NB4 (cell line): ENCODE data around the gene NELL1.

Source experiments
- POLR2A ChIP-seq: IDR thresholded peaks from 2 replicates; pipeline ENCODE4 v1.6.1; 2011; ENCODE audit warnings: mild to moderate bottlenecking; ENCODE audit not compliant: insufficient read length; ENCODE audit errors: extremely low read depth
- TF ChIP-seq, protein P1 (sequence below): IDR thresholded peaks from one replicate; pipeline ENCODE4 v1.5.1; 2012; ENCODE audit warnings: low read depth, low read length

DNA sequence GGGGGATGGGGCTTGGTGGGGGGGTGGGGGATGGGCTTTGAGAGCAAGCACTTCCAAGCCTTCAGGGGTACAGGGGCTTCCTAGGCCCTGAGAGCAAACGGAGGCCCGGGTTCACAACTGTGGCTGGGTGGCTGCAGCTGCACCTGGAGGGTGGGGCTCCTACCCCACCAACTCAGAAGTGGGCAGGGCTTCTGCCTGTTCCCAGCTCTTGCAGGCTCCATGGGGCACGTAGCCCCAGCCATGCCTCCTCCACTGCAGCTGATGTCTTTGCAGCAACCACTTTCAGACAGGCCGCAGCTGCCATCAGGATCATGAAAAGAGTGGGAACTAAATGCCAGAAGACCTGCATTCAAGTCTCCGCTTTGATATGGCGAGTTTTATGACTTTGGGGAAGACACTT is 464.3 kb downstream of the NELL1 start:
- no peak for TF ChIP-seq POLR2A
- TF ChIP-seq, protein P1, sequence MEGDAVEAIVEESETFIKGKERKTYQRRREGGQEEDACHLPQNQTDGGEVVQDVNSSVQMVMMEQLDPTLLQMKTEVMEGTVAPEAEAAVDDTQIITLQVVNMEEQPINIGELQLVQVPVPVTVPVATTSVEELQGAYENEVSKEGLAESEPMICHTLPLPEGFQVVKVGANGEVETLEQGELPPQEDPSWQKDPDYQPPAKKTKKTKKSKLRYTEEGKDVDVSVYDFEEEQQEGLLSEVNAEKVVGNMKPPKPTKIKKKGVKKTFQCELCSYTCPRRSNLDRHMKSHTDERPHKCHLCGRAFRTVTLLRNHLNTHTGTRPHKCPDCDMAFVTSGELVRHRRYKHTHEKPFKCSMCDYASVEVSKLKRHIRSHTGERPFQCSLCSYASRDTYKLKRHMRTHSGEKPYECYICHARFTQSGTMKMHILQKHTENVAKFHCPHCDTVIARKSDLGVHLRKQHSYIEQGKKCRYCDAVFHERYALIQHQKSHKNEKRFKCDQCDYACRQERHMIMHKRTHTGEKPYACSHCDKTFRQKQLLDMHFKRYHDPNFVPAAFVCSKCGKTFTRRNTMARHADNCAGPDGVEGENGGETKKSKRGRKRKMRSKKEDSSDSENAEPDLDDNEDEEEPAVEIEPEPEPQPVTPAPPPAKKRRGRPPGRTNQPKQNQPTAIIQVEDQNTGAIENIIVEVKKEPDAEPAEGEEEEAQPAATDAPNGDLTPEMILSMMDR, result no peak
